Measurements from ENCODE around the gene LMO7. TPM values are rescaled to one million over a fixed set of nuclear protein-coding genes. Genes with fewer than 3 reads are reported as not detected.
"Not testable (repeated sequence)": the region's sequence is repeated elsewhere in the genome, so short reads cannot be mapped to it uniquely, and the experiment has no call there.

The LMO7 gene
- total and polyA plus RNA-seq, 2 of the 4 experiments (the other 2 are of a cell fraction) = 266 to 367 TPM

DNA sequence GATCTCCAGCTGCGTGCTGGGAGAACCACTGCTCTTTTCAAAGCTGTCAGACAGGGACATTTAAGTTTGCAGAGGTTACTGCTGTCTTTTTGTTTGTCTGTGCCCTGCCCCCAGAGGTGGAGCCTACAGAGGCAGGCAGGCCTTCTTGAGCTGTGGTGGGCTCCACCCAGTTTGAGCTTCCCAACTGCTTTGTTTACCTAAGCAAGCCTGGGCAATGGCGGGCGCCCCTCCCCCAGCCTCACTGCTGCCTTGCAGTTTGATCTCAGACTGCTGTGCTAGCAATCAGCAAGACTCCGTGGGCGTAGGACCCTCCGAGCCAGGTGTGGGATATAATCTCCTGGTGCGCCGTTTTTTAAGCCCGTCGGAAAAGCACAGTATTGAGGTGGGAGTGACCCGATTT lies 97.0 kb downstream of the LMO7 start:
- H4K8ac ChIP-seq (ENCODE audit: low read depth in 2 of 2, low read length in 2 of 2); H2BK20ac ChIP-seq (ENCODE audit: low read depth, low read length); H3K27me3 ChIP-seq (ENCODE audit: control insufficient read depth, insufficient read depth, low read length); H3K9me1 ChIP-seq (ENCODE audit: insufficient read depth, low read length); H2AK5ac ChIP-seq (ENCODE audit: low read depth, low read length); POLR2A ChIA-PET (ENCODE audit: unreplicated experiment); H3K9me3 ChIP-seq (ENCODE audit: control insufficient read depth, insufficient read depth, low read length); H2BK120ac ChIP-seq (ENCODE audit: low read depth, low read length); H3K27ac ChIP-seq (ENCODE audit: insufficient read depth, low read length); H2BK15ac ChIP-seq (ENCODE audit: low read depth, low read length); H3K4ac ChIP-seq (ENCODE audit: low read depth, low read length); H4K5ac ChIP-seq (ENCODE audit: low read depth, low read length); ATAC-seq (ENCODE audit: low read depth); H3K23ac ChIP-seq (ENCODE audit: low read depth, low read length); dilution Hi-C loops (cut with HindIII; ENCODE audit: low sequenced_read_pairs, unreplicated experiment); H2BK5ac ChIP-seq (ENCODE audit: low read depth, low read length, poor library complexity, severe bottlenecking); DNase-seq; H3K36me3 ChIP-seq (ENCODE audit: control insufficient read depth, insufficient read depth, low read length); H4K91ac ChIP-seq (ENCODE audit: insufficient read depth, low read depth, low read length); H2AK9ac ChIP-seq (replicated peaks; ENCODE audit: low read depth, low read length, poor library complexity); H3K56ac ChIP-seq (ENCODE audit: extremely low read depth, insufficient read depth, low read length); in situ Hi-C loops (cut with MboI; ENCODE audit: low sequenced_read_pairs); H3K18ac ChIP-seq (ENCODE audit: low read depth, low read length); CTCF ChIA-PET; H3K4me3 ChIP-seq (ENCODE audit: insufficient read depth, low read depth, low read length); intact Hi-C loops (cut with micrococcal nuclease); H2AFZ ChIP-seq (replicated peaks; ENCODE audit: low read length, poor library complexity); H3K9ac ChIP-seq (ENCODE audit: low read depth, low read length); BruUV-seq (replicated peaks); H3K4me2 ChIP-seq (ENCODE audit: low read depth, low read length); H3K14ac ChIP-seq (replicated peaks; ENCODE audit: low read depth, low read length): not testable (repeated sequence)
- WGBS, 2 experiments (ENCODE audit: extremely low coverage in 2 of 2, insufficient read length in 1 of 2) = no CpG with 5 or more reads among the region's 11 CpGs
- peaks cover 10% of the 10 kb centered on the region; the same call in 1 of the 2 replicates for H3K4me1 ChIP-seq (ENCODE audit: control insufficient read depth, insufficient read depth, low read length)
- peaks cover 43% of the 10 kb centered on the region; the same call in 1 of the 2 replicates for H4K20me1 ChIP-seq (ENCODE audit: insufficient read depth, low read length)
- H3K79me1 ChIP-seq (ENCODE audit: low read depth in 1 of 2, low read length in 2 of 2) = peaks cover 7 to 28% of the 10 kb centered on the region in 2 experiments
